ENCODE data around the gene GDPGP1. TPM values are rescaled to one million over a fixed set of nuclear protein-coding genes. Genes with fewer than 3 reads are reported as not detected.

Gene GDPGP1
- total RNA-seq, 2 experiments from 2014 or later = 12.9 to 22.3 TPM

DNA sequence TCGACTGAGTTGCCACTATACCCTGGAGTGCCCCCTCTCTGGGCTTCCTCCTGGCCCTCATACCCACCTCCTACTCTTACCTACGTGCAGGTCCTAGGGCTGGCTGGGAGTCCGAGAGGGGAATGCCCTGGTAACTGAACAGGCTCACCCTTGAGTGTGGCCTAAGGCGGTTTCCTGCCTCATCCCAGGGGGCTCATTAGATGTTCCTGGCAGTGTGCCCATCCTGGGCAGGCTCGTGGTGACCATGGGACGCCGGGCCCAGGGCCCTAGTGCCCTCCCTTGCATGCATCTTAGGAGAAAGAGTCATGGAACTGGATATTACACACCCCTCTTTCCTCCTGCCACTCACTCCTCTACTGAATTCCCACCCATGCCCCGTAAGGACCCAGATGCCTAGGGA lies 30.1 kb upstream of the GDPGP1 start:
- no peak for TF ChIP-seq EZH2phosphoT487 (IDR thresholded peaks at IDR 0.05; ENCODE audit: borderline replicate concordance, low read depth, low read length)
- TF ChIP-seq, protein P1, sequence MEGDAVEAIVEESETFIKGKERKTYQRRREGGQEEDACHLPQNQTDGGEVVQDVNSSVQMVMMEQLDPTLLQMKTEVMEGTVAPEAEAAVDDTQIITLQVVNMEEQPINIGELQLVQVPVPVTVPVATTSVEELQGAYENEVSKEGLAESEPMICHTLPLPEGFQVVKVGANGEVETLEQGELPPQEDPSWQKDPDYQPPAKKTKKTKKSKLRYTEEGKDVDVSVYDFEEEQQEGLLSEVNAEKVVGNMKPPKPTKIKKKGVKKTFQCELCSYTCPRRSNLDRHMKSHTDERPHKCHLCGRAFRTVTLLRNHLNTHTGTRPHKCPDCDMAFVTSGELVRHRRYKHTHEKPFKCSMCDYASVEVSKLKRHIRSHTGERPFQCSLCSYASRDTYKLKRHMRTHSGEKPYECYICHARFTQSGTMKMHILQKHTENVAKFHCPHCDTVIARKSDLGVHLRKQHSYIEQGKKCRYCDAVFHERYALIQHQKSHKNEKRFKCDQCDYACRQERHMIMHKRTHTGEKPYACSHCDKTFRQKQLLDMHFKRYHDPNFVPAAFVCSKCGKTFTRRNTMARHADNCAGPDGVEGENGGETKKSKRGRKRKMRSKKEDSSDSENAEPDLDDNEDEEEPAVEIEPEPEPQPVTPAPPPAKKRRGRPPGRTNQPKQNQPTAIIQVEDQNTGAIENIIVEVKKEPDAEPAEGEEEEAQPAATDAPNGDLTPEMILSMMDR (conservative IDR thresholded peaks at IDR 0.05; ENCODE audit: low read length) = no peak
- BruUV-seq (replicated peaks) = no TSS peak
- Histone ChIP-seq H3K4me1 (ENCODE audit: insufficient read depth, low read length, poor library complexity, severe bottlenecking) (peaks cover 20% of the 10 kb centered on the region), H4K20me1 (ENCODE audit: insufficient read depth, low read length) (0 out of 2 replicates have a peak, but pooled peaks cover 5% of the 10 kb centered on the region), H3K9me2 (ENCODE audit: insufficient read depth, low read length) (no peaks in the 10 kb centered on the region), H2AFZ (ENCODE audit: low read length) (no peak overlapping the region), H3K4me2 (ENCODE audit: low read length) (no peak overlapping the region), H3K27ac (ENCODE audit: low read depth, low read length, poor library complexity, severe bottlenecking) (no peak overlapping the region), H3K9me3 (ENCODE audit: low read length) (no peaks in the 10 kb centered on the region), H3K36me3 (ENCODE audit: insufficient read depth, low read length) (no peaks in the 10 kb centered on the region), H3K79me2 (ENCODE audit: insufficient read depth, low read depth, low read length) (no peaks in the 10 kb centered on the region), H3K4me3 (ENCODE audit: low read depth, low read length, poor library complexity, severe bottlenecking) (no peak overlapping the region)
- ChIA-PET CTCF (ENCODE audit: unreplicated experiment) (interaction anchor here (0.9 kb wide), 1 partner anchor 12 kb away, joined by 3 read pairs; no protein-coding TSS in a partner anchor), POLR2A (no interaction called here)
- intact Hi-C loops (cut with micrococcal nuclease; ENCODE audit: unreplicated experiment) = no loop called here
- no peak for DNase-seq (ENCODE audit: low spot score)

DNA sequence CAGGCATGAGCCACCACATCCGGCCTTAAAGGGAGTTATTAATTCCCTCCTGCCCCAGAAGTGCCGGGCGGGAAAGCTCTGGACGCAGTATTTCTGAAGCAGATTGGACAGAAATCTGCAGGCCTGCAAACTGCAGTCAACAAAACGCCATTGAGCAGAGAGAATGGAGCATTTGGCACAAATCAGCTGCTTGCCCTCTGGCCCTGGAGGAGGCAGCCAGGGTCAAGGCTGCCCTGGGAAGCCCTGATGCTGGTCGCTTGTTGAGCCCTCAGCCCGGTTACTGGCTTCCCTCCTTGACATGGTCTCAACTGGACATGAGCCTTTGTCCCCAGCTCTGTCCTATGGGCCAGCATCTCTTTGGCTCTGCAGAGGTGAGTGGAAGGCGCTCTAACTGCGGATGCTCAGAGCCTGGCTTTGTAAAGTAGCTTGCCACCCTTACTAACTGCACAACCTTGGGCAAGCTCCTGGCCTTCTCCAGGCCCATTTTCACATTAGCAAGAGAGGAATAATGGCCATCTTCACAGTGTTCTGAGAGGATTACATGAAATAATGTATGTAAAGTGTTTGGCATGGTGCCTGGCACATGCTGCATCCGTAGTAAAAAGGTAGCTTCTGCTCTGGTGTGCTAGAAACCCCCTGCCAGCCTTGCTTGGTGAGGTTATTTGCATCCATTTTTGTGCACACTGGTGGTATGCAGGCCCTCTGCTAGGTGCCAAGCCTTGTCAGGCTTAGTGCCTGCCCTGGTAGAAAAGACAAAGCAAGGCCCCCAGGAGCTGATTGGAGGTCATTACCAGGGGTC lies 28.8 kb upstream of the GDPGP1 start:
- Histone ChIP-seq H3K9me3 (ENCODE audit: low read length) (no peaks in the 10 kb centered on the region), H3K36me3 (ENCODE audit: insufficient read depth, low read length) (no peaks in the 10 kb centered on the region), H3K27ac (ENCODE audit: low read depth, low read length, poor library complexity, severe bottlenecking) (no peak overlapping the region), H3K79me2 (ENCODE audit: insufficient read depth, low read depth, low read length) (no peaks in the 10 kb centered on the region), H3K9me2 (ENCODE audit: insufficient read depth, low read length) (no peaks in the 10 kb centered on the region), H3K4me3 (ENCODE audit: low read depth, low read length, poor library complexity, severe bottlenecking) (no peak overlapping the region), H2AFZ (ENCODE audit: low read length) (no peak overlapping the region), H4K20me1 (ENCODE audit: insufficient read depth, low read length) (0 out of 2 replicates have a peak, but pooled peaks cover 5% of the 10 kb centered on the region), H3K4me2 (ENCODE audit: low read length) (no peak overlapping the region), H3K4me1 (ENCODE audit: insufficient read depth, low read length, poor library complexity, severe bottlenecking) (peaks cover 15% of the 10 kb centered on the region)
- TF ChIP-seq, protein P1 (conservative IDR thresholded peaks at IDR 0.05; ENCODE audit: low read length) = no peak
- no peak for TF ChIP-seq EZH2phosphoT487 (IDR thresholded peaks at IDR 0.05; ENCODE audit: borderline replicate concordance, low read depth, low read length)
- CTCF ChIA-PET (ENCODE audit: unreplicated experiment) = no interaction called here
- DNase-seq (ENCODE audit: low spot score) = no peak
- BruUV-seq (replicated peaks) = no TSS peak
- intact Hi-C loops (cut with micrococcal nuclease; ENCODE audit: unreplicated experiment) = no loop called here
- POLR2A ChIA-PET = interaction anchor here (0.6 to 1.0 kb wide), 2 partner anchors 9 to 772 kb away, joined by 4 read pairs; no protein-coding TSS in a partner anchor

DNA sequence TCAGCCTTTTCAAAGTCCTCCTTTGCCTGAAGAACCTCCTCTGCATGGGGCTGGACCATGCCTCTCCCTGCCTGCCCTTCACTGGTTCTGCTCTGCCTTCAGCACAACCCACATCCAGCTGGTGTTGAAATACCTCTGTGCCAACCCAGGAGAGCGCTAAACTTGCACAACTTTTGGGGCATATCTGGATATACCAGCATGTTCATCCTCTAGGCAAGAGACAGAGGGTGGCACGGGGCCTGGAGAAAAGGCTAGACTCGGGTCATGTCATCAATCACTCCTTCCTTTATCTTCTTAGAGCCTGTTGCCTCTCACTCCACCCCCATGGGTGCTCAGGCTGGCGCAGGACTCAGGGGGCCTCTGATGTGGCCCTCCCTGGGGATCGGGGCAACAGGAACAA lies 28.1 kb upstream of the GDPGP1 start:
- Histone ChIP-seq H3K79me2 (ENCODE audit: insufficient read depth, low read depth, low read length) (no peaks in the 10 kb centered on the region), H4K20me1 (ENCODE audit: insufficient read depth, low read length) (0 out of 2 replicates have a peak, but pooled peaks cover 5% of the 10 kb centered on the region), H3K36me3 (ENCODE audit: insufficient read depth, low read length) (no peaks in the 10 kb centered on the region), H3K4me3 (ENCODE audit: low read depth, low read length, poor library complexity, severe bottlenecking) (no peak overlapping the region), H3K4me2 (ENCODE audit: low read length) (no peak overlapping the region), H3K9me3 (ENCODE audit: low read length) (no peaks in the 10 kb centered on the region), H3K4me1 (ENCODE audit: insufficient read depth, low read length, poor library complexity, severe bottlenecking) (peaks cover 9% of the 10 kb centered on the region), H3K27ac (ENCODE audit: low read depth, low read length, poor library complexity, severe bottlenecking) (no peak overlapping the region), H3K9me2 (ENCODE audit: insufficient read depth, low read length) (no peaks in the 10 kb centered on the region), H2AFZ (ENCODE audit: low read length) (no peak overlapping the region)
- DNase-seq (ENCODE audit: low spot score) = no peak
- ChIA-PET POLR2A (interaction anchor here (1.0 kb wide), 1 partner anchor 9 kb away, joined by 4 read pairs; no protein-coding TSS in a partner anchor), CTCF (ENCODE audit: unreplicated experiment) (no interaction called here)
- no TSS peak for BruUV-seq (replicated peaks)
- intact Hi-C loops (cut with micrococcal nuclease; ENCODE audit: unreplicated experiment) = no loop called here
- TF ChIP-seq, protein P1 (conservative IDR thresholded peaks at IDR 0.05; ENCODE audit: low read length) = no peak
- TF ChIP-seq EZH2phosphoT487 (IDR thresholded peaks at IDR 0.05; ENCODE audit: borderline replicate concordance, low read depth, low read length) = no peak
